HepG2 (cell line): ENCODE data around the gene DMGDH. TPM values are rescaled to one million over a fixed set of nuclear protein-coding genes. Genes with fewer than 3 reads are reported as not detected.

ENCODE experiments used
- ATAC-seq: fragments of 200-7000 bp; cut with Tn5 transposase; 3 replicates; pipeline ENCODE4 v1.9.1; 2020; ENCODE audit warnings: mild to moderate bottlenecking, moderate library complexity
- BruUV-seq: library from RNA; stranded (reverse); fragments of 400-500 nt; replicated peaks from 2 replicates; lab custom pipeline; 2021; lab: Mats Ljungman, UMichigan
- CTCF ChIA-PET: fragments of 300-600 bp; formaldehyde crosslinking; extraction: SDS; loops from one replicate; lab custom pipeline; 2021; ENCODE audit warnings: low total read pairs, inconsistent platforms, low intra/inter-chr PET ratio; lab: Yijun Ruan, JAX
- POLR2A ChIA-PET: fragments of 350-600 bp; sonication (Branson Sonifier 250); formaldehyde crosslinking; loops from one replicate; lab custom pipeline; 2020; ENCODE audit warnings: antibody characterized with exemption, inconsistent platforms; lab: Yijun Ruan, JAX
- DNase-seq: peaks from one replicate; pipeline ENCODE4 v3.0.0-alpha.2; 2015; ENCODE audit warnings: low spot score
- FAIRE-seq: peaks from 3 replicates; lab custom pipeline; 2011; peaks lifted over from hg19 to GRCh38; lab: Jason Lieb, UNC
- H2AFZ ChIP-seq: one replicate; pipeline ENCODE4 v1.6.1; 2011; ENCODE audit warnings: low read length, inconsistent platforms
- H3K27ac ChIP-seq: fragments of 300-600 bp; 3 replicates; pipeline ENCODE4 v1.8.0; 2011; ENCODE audit warnings: mixed run types, mild to moderate bottlenecking, mixed read lengths, low read length, inconsistent platforms; ENCODE audit not compliant: insufficient read depth; ENCODE audit errors: extremely low read length
- H3K27me3 ChIP-seq, 2 experiments: fragments of 200-600 bp in 1 of 2; 2 replicates in 1 of 2; 3 replicates in 1 of 2; pipeline versions ENCODE4 v1.6.0 to v1.8.0; 2011; ENCODE audit warnings: low read length in 2 of 2, mild to moderate bottlenecking in 2 of 2, moderate library complexity in 2 of 2, inconsistent platforms in 1 of 2; ENCODE audit not compliant: insufficient read depth in 2 of 2, control insufficient read depth in 1 of 2
- H3K36me3 ChIP-seq, 2 experiments: fragments of 200-600 bp in 1 of 2; replicated peaks in 1 of 2; 2 replicates in 1 of 2; 3 replicates in 1 of 2; pipeline versions ENCODE4 v1.5.1 to v1.8.0; 2011; ENCODE audit warnings: low read length in 2 of 2, inconsistent platforms in 1 of 2; ENCODE audit not compliant: insufficient read depth in 2 of 2, control insufficient read depth in 1 of 2
- H3K4me1 ChIP-seq: 2 replicates; pipeline ENCODE4 v1.5.1; 2012; ENCODE audit warnings: low read length, inconsistent platforms; ENCODE audit not compliant: insufficient read depth
- H3K4me2 ChIP-seq: 2 replicates; pipeline ENCODE4 v1.6.0; 2011; ENCODE audit warnings: low read depth, low read length, inconsistent platforms
- H3K4me3 ChIP-seq, 3 experiments: fragments of 200-600 bp in 1 of 3; sonication (generic), shearing (Covaris generic) in 1 of 3; replicated peaks in 1 of 3; 2 replicates each; pipeline ENCODE4 v1.5.1; 2011 to 2016; ENCODE audit warnings: low read length in 3 of 3, inconsistent platforms in 2 of 3, low read depth in 2 of 3, mild to moderate bottlenecking in 2 of 3, control low read depth in 1 of 3, mixed read lengths in 1 of 3; ENCODE audit not compliant: insufficient read depth in 1 of 3
- H3K79me2 ChIP-seq: one replicate; pipeline ENCODE4 v1.6.1; 2011; ENCODE audit warnings: low read length, inconsistent platforms; ENCODE audit not compliant: insufficient read depth
- H3K9ac ChIP-seq: 2 replicates; pipeline ENCODE4 v1.6.0; 2011; ENCODE audit warnings: mild to moderate bottlenecking, low read depth, low read length, inconsistent platforms; ENCODE audit not compliant: insufficient read depth
- H3K9me3 ChIP-seq: 2 replicates; pipeline ENCODE4 v1.5.1; 2012; ENCODE audit warnings: mild to moderate bottlenecking, low read length
- H4K20me1 ChIP-seq: 2 replicates; pipeline ENCODE4 v1.6.0; 2011; ENCODE audit warnings: inconsistent platforms, mild to moderate bottlenecking, low read length, moderate library complexity; ENCODE audit not compliant: insufficient read depth
- AKNA ChIP-seq: sonication (generic); formaldehyde crosslinking; IDR thresholded peaks from 2 replicates; pipeline ENCODE4 v1.4.0; 2020; ENCODE audit warnings: missing genetic modification reagents, borderline replicate concordance
- RBM22 ChIP-seq: fragments of 200-400 bp; formaldehyde crosslinking; optimal IDR thresholded peaks from 2 replicates; pipeline ENCODE3; 2017; ENCODE audit warnings: mild to moderate bottlenecking, low read length, moderate library complexity
- RFXANK ChIP-seq: IDR thresholded peaks from 2 replicates; pipeline ENCODE4 v1.6.1; 2016
- TEAD2 ChIP-seq: sonication (generic); formaldehyde crosslinking; IDR thresholded peaks from 2 replicates; pipeline ENCODE4 v1.9.0; 2021; ENCODE audit warnings: missing genetic modification reagents
- ZBTB20 ChIP-seq: sonication (generic); formaldehyde crosslinking; IDR thresholded peaks from 2 replicates; pipeline ENCODE4 v1.8.1; 2023; ENCODE audit warnings: missing genetic modification reagents, low read depth, mild to moderate bottlenecking, borderline replicate concordance
- WGBS: methylation state at CpG from one replicate; pipeline ENCODE4 v1.1.6; 2017; ENCODE audit warnings: low lambda C conversion rate; 5-methylcytosine and 5-hydroxymethylcytosine counted together
- in situ Hi-C: cut with HindIII; loops from 2 replicates; pipeline ENCODE4 v1.10.0; 2017; ENCODE audit warnings: low pct_unique_long_range_greater_than_20kb; ENCODE audit not compliant: extremely low pct_ligation_motif_present
- intact Hi-C: fragments of 100-400 bp; cut with micrococcal nuclease; formaldehyde crosslinking; loops from one replicate; pipeline ENCODE4 v1.10.0; 2022; ENCODE audit not compliant: unreplicated experiment
- polyA plus RNA-seq, 8 experiments: library from polyadenylated mRNA; depleted of rRNA in 3 of 8; stranded (reverse) in 7 of 8; unstranded in 1 of 8; fragments of >200 nt; fragmentation: Illumina TruSeq in 4 of 8; extraction: Trizol in 4 of 8; gene quantifications; 2 replicates each; pipeline versions ENCODE4 v1.2.1 to v1.2.3, GENCODE V29; 2011 to 2016; ENCODE audit warnings: low read depth in 4 of 8, missing spikeins in 1 of 8, mixed read lengths in 1 of 8; ENCODE audit not compliant: insufficient read depth in 1 of 8
- total RNA-seq, 5 experiments: library from RNA; depleted of rRNA; stranded (reverse); fragments of >200 nt; fragmentation: Illumina TruSeq; extraction: Trizol; gene quantifications; 2 replicates each; pipeline ENCODE4 v1.2.3, GENCODE V29; 2016; ENCODE audit warnings: low read depth in 1 of 5

The DMGDH gene
- total and polyA plus RNA-seq, 2 of the 13 experiments (the other 11 are each of a cell fraction or from before 2014, with no cell fraction given) = 3.6 to 7.9 TPM

GRCh38 chr5:78961743-78962142 lies 107.7 kb downstream of the DMGDH start (continued):
- TF ChIP-seq AKNA (CRISPR knock-in tag) (no peak), TEAD2 (CRISPR knock-in tag) (no peak), ZBTB20 (no peak)

GRCh38 chr5:78959767-78960166 lies 109.7 kb downstream of the DMGDH start:
- in situ Hi-C loops = loop anchor here (5.0 kb wide), 1 partner anchor 62 kb away; no protein-coding TSS in a partner anchor
- Histone ChIP-seq H3K4me3 (no peak overlapping the region), H3K4me1 (peaks cover 30% of the 10 kb centered on the region)
- peak; percentile 60 for TF ChIP-seq RBM22
- TF ChIP-seq RFXANK (CRISPR knock-in tag) = no peak
- TF ChIP-seq, all 625 proteins: peak for 1
- ChIA-PET POLR2A (interaction anchor here (1.0 kb wide), 1 partner anchor 26 kb away, joined by 3 read pairs; no protein-coding TSS in a partner anchor), CTCF (no interaction called here)
- no peak overlapping the region for H3K9ac ChIP-seq
- H2AFZ ChIP-seq = no peak overlapping the region
- intact Hi-C loops = no loop called here
- H3K27me3 ChIP-seq = no peaks in the 10 kb centered on the region
- ATAC-seq = no peak; the same call in 2 of the 3 replicates
- no peaks in the 10 kb centered on the region for H3K9me3 ChIP-seq
- 92% methylated on average over 1 of the region's 1 CpG for WGBS
- BruUV-seq = no TSS peak
- peaks cover 11 to 61% of the 10 kb centered on the region in 2 experiments for H3K36me3 ChIP-seq
- H3K79me2 ChIP-seq = no peaks in the 10 kb centered on the region
- FAIRE-seq = no peak
- H3K4me2 ChIP-seq = no peak overlapping the region
- no peak overlapping the region for H3K27ac ChIP-seq
- DNase-seq = no peak
- H4K20me1 ChIP-seq = no peaks in the 10 kb centered on the region
